Subcutaneous adipose tissue (tissue), 4 donors: Measurements from ENCODE around the gene THSD7B. TPM values are rescaled to one million over a fixed set of nuclear protein-coding genes. Genes with fewer than 3 reads are reported as not detected.

Experiments used
- total RNA-seq, 4 donors: library from RNA; depleted of rRNA; stranded (reverse); fragments of >200 nt; gene quantifications; one replicate each; pipeline ENCODE4 v1.1.0, GENCODE V29; 2016
- TF ChIP-seq, protein P1 (sequence below): fragments of 450-650 bp; IDR thresholded peaks from one replicate; pipeline ENCODE4 v1.5.1; 2016; ENCODE audit warnings: low read depth, mild to moderate bottlenecking, control low read depth, antibody characterized with exemption, moderate library complexity

THSD7B gene
- total RNA-seq, 4 donors from 2014 or later, result 2.0 to 5.1 (median 2.8) TPM

DNA sequence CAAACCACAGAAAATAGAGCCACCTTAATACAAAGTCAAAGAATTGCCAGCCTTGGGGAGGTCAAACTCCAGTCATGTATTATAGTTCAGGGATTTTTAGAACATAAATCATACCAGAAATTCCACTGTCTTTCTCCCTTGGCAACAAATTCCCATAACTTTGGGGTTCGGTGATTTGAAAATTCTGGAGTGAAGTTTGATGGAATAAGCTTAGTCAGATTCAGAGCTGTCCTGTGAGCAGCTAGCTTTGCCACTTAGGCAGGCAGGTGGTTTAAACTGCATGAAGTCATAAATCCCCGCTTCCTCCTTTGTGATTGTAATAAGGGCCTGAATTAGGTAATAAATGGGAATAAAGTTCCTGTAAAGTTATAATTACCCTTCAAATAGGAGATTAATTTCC, 741.9 kb downstream of the THSD7B start:
- TF ChIP-seq, protein P1, sequence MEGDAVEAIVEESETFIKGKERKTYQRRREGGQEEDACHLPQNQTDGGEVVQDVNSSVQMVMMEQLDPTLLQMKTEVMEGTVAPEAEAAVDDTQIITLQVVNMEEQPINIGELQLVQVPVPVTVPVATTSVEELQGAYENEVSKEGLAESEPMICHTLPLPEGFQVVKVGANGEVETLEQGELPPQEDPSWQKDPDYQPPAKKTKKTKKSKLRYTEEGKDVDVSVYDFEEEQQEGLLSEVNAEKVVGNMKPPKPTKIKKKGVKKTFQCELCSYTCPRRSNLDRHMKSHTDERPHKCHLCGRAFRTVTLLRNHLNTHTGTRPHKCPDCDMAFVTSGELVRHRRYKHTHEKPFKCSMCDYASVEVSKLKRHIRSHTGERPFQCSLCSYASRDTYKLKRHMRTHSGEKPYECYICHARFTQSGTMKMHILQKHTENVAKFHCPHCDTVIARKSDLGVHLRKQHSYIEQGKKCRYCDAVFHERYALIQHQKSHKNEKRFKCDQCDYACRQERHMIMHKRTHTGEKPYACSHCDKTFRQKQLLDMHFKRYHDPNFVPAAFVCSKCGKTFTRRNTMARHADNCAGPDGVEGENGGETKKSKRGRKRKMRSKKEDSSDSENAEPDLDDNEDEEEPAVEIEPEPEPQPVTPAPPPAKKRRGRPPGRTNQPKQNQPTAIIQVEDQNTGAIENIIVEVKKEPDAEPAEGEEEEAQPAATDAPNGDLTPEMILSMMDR, result no peak

- TF ChIP-seq, protein P1, result no peak
Measured at GRCh38 chr2:137508739-137509384, 743.5 kb downstream of the THSD7B start.

- TF ChIP-seq, protein P1, result no peak
Measured at GRCh38 chr2:137511526-137511925, 746.2 kb downstream of the THSD7B start.

- TF ChIP-seq, protein P1, result no peak
Measured at GRCh38 chr2:137521653-137522619, 756.6 kb downstream of the THSD7B start.

DNA sequence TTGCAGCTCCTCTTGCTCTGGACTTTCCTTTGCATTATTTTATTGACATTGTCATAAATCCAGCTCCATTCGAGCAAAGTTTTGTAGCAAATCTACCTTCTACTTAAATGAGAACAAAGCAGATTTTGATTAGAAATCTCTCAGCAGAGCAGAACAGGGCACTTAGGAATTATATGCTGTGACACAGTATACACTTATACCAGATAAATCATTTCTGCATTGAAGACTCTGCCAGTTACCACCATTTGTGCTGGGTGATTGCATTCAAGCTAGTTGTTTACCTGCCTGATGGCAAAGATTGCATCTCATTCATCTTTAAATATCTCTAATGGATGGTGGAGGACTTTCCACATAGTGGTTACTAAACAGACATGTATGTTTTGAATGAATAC, 757.3 kb downstream of the THSD7B start:
- TF ChIP-seq, protein P1, result no peak

GRCh38 chr2:137523931-137524330, 758.6 kb downstream of the THSD7B start:
- TF ChIP-seq, protein P1, result no peak

DNA sequence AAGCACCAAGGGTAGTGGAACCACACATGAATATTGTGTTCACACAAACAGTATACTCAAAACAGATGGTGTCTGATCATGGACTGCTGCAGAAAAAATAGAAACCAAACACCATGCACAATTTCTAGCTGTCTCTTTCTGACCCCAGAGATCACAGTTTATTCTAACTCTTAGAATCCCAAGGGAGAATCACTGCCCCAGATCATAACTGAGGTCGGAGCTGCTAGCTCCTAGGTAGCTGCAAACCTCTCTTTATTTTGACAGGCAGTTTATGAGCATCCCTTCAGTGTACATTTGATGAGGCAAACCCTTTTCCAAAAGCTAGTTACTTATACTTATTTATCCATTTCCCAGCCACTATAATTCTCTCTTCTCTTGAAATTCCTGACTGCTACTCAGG, 759.8 kb downstream of the THSD7B start:
- TF ChIP-seq, protein P1, result no peak
